ENCODE results near the gene C3orf18.

Gene C3orf18

DNA sequence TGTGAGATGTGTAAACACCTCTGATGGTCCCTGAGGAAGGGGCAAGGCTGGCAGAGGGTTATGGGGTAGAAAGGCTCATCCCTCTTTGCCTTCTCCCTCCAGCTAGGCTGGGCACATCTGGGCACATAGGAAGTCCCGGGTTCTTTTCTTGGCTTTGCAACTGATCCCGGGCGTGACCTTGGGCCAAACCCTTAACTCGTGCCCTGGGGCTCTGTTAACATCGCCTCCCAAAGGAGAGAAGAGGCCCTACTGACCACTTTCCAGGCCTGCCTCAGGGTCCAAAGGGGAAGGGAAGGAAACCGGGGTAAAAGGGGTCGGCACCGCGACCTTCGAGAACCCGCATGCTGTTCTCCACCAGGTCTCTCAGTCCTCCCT, 549 bp downstream of the C3orf18 start:
- in situ Hi-C loops (cut with HindIII; ENCODE audit: low pct_ligation_motif_present, low sequenced_read_pairs) = no loop called here
- Histone ChIP-seq H3K4me3 (ENCODE audit: low read depth, low read length) (peak overlapping the region; percentile 56), H3K36me3 (replicated peaks) (no peaks in the 10 kb centered on the region), H3K27me3 (replicated peaks) (no peaks in the 10 kb centered on the region), H3K27ac (no peak overlapping the region)
- DNase-seq = no peak
- TF ChIP-seq, protein P1, sequence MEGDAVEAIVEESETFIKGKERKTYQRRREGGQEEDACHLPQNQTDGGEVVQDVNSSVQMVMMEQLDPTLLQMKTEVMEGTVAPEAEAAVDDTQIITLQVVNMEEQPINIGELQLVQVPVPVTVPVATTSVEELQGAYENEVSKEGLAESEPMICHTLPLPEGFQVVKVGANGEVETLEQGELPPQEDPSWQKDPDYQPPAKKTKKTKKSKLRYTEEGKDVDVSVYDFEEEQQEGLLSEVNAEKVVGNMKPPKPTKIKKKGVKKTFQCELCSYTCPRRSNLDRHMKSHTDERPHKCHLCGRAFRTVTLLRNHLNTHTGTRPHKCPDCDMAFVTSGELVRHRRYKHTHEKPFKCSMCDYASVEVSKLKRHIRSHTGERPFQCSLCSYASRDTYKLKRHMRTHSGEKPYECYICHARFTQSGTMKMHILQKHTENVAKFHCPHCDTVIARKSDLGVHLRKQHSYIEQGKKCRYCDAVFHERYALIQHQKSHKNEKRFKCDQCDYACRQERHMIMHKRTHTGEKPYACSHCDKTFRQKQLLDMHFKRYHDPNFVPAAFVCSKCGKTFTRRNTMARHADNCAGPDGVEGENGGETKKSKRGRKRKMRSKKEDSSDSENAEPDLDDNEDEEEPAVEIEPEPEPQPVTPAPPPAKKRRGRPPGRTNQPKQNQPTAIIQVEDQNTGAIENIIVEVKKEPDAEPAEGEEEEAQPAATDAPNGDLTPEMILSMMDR (IDR thresholded peaks at IDR 0.05; ENCODE audit: low read depth, low read length, missing control alignments) = no peak

DNA sequence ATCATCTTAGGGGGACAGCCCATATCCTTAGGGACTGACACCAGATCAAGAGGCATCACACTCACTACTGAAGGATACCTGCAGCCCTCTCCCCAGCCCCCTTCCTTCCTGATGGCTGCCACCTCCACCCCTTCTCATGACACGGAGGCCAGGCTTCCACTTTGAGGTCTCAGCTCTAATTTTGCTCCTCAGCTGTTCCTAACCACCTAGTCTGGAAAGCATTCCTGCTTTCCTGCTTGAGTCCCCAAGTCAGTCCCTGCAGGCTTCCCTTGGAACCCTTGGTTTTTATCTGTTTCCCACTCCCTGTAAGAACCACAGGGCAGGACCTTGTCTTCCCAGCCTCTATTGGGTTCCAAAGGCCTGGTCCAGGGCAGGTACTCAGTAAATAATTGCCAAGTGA, 3.2 kb downstream of the C3orf18 start:
- H3K4me3 ChIP-seq (ENCODE audit: low read depth, low read length) = no peak overlapping the region
- TF ChIP-seq, protein P1 (IDR thresholded peaks at IDR 0.05; ENCODE audit: low read depth, low read length, missing control alignments) = no peak
- no peaks in the 10 kb centered on the region for H3K36me3 ChIP-seq (replicated peaks)
- H3K27ac ChIP-seq = no peak overlapping the region
- no peak for DNase-seq
- in situ Hi-C loops (cut with HindIII; ENCODE audit: low pct_ligation_motif_present, low sequenced_read_pairs) = no loop called here
- no peaks in the 10 kb centered on the region for H3K27me3 ChIP-seq (replicated peaks)

DNA sequence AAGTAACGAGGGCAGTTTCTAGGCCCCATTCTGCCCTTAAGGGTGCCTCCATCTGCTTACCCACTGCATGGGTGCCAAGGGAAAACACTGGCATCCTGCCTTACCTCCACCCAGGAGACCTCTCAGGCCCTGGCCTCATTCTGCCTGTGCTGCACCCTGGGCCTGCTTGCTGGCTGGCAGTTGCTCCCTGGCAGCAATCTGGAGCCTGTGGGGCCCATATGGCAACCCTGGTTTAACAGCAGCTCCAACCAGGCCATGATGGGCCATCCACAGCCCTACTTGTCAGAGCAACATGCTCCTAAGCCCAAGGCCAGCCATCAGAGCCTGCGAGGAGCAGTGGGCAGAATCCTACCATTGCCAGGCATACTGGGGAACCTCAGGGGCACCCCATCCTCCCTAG, 3.7 kb downstream of the C3orf18 start:
- Histone ChIP-seq H3K27me3 (replicated peaks) (no peaks in the 10 kb centered on the region), H3K4me3 (ENCODE audit: low read depth, low read length) (no peak overlapping the region), H3K27ac (no peak overlapping the region), H3K36me3 (replicated peaks) (no peaks in the 10 kb centered on the region)
- in situ Hi-C loops (cut with HindIII; ENCODE audit: low pct_ligation_motif_present, low sequenced_read_pairs) = no loop called here
- no peak for DNase-seq
- TF ChIP-seq, protein P1 (IDR thresholded peaks at IDR 0.05; ENCODE audit: low read depth, low read length, missing control alignments) = no peak

DNA sequence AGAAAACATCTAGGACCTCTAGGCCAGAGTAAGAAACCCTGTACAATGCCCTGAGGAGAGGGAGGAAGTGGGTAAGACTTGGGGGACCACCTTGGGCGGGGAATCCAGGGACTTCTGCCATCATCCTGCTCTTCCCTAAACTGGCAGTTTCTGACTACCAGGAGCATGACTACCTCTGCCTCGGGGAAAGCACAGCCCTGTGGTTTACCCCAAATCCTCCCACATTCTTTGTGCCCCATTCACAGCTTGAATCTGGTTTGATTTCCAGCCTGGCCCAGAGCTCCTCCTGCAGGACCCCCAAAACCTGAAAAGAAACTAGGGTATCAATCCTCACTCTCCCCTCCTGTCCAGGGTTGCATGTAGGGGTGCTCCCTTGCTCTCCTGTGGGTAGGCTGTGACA, 4.7 kb downstream of the C3orf18 start:
- in situ Hi-C loops (cut with HindIII; ENCODE audit: low pct_ligation_motif_present, low sequenced_read_pairs) = no loop called here
- DNase-seq = no peak

DNA sequence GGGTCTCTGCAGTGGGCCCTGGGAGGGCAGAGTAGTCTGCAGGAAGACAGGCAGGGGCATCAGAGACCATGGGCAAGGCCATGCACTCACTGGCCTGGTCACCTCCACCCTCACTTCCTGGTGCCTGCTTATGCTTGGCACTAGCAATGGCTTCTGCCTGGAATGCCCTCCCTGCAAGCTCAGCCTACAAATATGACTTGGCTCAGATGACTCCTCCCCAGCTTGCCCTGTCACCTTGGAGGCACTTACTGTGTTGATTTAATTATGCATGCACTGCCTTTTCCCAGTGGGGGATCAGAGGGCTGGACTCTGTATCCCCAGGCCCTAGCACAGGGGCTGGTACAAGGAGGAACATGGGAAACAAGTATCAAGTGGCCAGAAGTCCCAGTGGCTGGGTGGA, 7.8 kb downstream of the C3orf18 start:
- H3K36me3 ChIP-seq (replicated peaks) = no peaks in the 10 kb centered on the region
- H3K4me3 ChIP-seq (ENCODE audit: low read depth, low read length) = no peak overlapping the region
- H3K27me3 ChIP-seq (replicated peaks) = peaks cover 6% of the 10 kb centered on the region
- H3K27ac ChIP-seq = no peak overlapping the region
- in situ Hi-C loops (cut with HindIII; ENCODE audit: low pct_ligation_motif_present, low sequenced_read_pairs) = no loop called here
- no peak for DNase-seq
- TF ChIP-seq, protein P1 (IDR thresholded peaks at IDR 0.05; ENCODE audit: low read depth, low read length, missing control alignments) = no peak

More for the DNA sequence above, 4.7 kb downstream of the C3orf18 start:
- TF ChIP-seq, protein P1 (IDR thresholded peaks at IDR 0.05; ENCODE audit: low read depth, low read length, missing control alignments) = no peak
- Histone ChIP-seq H3K27me3 (replicated peaks) (peaks cover 4% of the 10 kb centered on the region), H3K4me3 (ENCODE audit: low read depth, low read length) (no peak overlapping the region), H3K27ac (no peak overlapping the region), H3K36me3 (replicated peaks) (no peaks in the 10 kb centered on the region)

DNA sequence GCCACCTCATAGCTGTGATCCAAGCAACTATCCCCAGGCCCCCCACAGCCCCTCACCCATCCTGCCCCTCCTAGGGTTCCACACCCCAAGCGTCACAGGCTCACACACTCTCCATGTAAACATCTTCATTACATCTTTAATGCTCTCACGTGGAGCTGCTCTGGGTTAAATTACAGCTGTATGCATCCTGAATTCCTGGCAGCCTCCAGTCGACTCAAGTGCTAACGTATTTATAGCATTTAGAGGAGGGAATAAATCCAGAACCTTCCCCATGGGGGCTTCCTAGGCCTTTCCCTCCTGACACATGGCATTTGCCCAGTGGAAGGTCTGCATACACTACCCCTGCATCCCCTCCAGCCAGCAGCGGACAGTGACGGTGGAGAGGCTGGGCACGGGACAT, 9.6 kb downstream of the C3orf18 start:
- peaks cover 6% of the 10 kb centered on the region for H3K27me3 ChIP-seq (replicated peaks)
- in situ Hi-C loops (cut with HindIII; ENCODE audit: low pct_ligation_motif_present, low sequenced_read_pairs) = no loop called here
- H3K4me3 ChIP-seq (ENCODE audit: low read depth, low read length) = no peak overlapping the region
- DNase-seq = no peak
- TF ChIP-seq, protein P1 (IDR thresholded peaks at IDR 0.05; ENCODE audit: low read depth, low read length, missing control alignments) = no peak
- no peaks in the 10 kb centered on the region for H3K36me3 ChIP-seq (replicated peaks)
- no peak overlapping the region for H3K27ac ChIP-seq

Measured in brain microvascular endothelial cell (primary cell).